ENCODE measurements around the gene GPR183.

GPR183 gene

DNA sequence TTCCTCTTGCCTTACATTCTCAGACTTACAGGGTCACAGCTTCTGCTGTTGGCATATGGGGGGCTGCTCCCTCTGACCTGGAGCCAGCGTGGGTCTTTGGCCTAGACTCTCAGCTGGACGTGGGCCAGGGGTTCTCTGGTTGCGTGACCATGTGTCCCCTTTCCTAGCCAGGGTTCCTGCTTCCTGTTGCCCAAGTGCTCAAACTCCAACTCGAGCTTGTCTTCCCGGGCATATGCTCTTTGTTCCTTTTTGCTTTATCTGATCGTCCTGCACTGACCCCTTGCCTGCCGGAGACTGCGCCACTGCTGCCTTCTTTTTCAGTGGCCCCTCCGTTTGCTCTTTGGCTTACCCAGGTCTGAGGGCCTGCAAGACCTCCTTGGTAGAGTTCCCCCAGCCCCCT, 25.3 kb upstream of the GPR183 start:
- TF ChIP-seq, protein P1, sequence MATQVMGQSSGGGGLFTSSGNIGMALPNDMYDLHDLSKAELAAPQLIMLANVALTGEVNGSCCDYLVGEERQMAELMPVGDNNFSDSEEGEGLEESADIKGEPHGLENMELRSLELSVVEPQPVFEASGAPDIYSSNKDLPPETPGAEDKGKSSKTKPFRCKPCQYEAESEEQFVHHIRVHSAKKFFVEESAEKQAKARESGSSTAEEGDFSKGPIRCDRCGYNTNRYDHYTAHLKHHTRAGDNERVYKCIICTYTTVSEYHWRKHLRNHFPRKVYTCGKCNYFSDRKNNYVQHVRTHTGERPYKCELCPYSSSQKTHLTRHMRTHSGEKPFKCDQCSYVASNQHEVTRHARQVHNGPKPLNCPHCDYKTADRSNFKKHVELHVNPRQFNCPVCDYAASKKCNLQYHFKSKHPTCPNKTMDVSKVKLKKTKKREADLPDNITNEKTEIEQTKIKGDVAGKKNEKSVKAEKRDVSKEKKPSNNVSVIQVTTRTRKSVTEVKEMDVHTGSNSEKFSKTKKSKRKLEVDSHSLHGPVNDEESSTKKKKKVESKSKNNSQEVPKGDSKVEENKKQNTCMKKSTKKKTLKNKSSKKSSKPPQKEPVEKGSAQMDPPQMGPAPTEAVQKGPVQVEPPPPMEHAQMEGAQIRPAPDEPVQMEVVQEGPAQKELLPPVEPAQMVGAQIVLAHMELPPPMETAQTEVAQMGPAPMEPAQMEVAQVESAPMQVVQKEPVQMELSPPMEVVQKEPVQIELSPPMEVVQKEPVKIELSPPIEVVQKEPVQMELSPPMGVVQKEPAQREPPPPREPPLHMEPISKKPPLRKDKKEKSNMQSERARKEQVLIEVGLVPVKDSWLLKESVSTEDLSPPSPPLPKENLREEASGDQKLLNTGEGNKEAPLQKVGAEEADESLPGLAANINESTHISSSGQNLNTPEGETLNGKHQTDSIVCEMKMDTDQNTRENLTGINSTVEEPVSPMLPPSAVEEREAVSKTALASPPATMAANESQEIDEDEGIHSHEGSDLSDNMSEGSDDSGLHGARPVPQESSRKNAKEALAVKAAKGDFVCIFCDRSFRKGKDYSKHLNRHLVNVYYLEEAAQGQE (IDR thresholded peaks at IDR 0.05; ENCODE audit: insufficient read depth in 1 of 2, low read depth in 2 of 2, low read length in 2 of 2): no peak
- TF ChIP-seq POLR2AphosphoS5 (IDR thresholded peaks at IDR 0.05; ENCODE audit: low read depth, low read length) (no peak), SIN3A (IDR thresholded peaks at IDR 0.05; ENCODE audit: borderline replicate concordance, insufficient read depth, low read length) (no peak), TAF1 (IDR thresholded peaks at IDR 0.05; ENCODE audit: borderline replicate concordance, insufficient read depth, low read length) (no peak), FOXP2 (optimal IDR thresholded peaks at IDR 0.05; ENCODE audit: borderline replicate concordance, extremely low read depth, extremely low read length, insufficient read depth) (no peak)

GRCh38 chr13:99331881-99332293, 24.7 kb upstream of the GPR183 start:
- TF ChIP-seq POLR2AphosphoS5 (IDR thresholded peaks at IDR 0.05; ENCODE audit: low read depth, low read length): no peak
- TF ChIP-seq TAF1 (IDR thresholded peaks at IDR 0.05; ENCODE audit: borderline replicate concordance, insufficient read depth, low read length): no peak
- TF ChIP-seq, protein P1 (IDR thresholded peaks at IDR 0.05; ENCODE audit: insufficient read depth in 1 of 2, low read depth in 2 of 2, low read length in 2 of 2): no peak
- TF ChIP-seq SIN3A (IDR thresholded peaks at IDR 0.05; ENCODE audit: borderline replicate concordance, insufficient read depth, low read length): no peak
- no peak for TF ChIP-seq FOXP2 (optimal IDR thresholded peaks at IDR 0.05; ENCODE audit: borderline replicate concordance, extremely low read depth, extremely low read length, insufficient read depth)

DNA sequence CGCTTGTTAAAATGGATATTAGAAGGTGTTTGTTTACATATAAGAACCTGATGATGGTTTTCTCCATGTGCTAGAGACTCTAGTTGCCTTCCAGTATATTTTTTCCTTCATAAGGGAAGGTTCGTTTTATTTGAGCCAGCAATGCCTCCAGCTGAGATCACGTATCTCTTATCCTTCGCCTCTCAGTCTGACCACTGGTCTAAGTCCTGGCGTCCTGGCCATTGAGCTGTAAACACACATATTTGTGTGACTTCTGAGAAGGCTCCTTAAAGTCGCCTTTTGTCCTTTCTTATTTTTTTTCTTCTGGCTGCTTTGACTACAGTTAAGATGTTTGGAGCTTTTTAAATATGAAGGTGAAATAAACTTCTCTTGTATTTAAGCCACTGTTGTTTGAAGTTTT, 23.7 kb upstream of the GPR183 start:
- TF ChIP-seq SIN3A (IDR thresholded peaks at IDR 0.05; ENCODE audit: borderline replicate concordance, insufficient read depth, low read length) (no peak), TAF1 (IDR thresholded peaks at IDR 0.05; ENCODE audit: borderline replicate concordance, insufficient read depth, low read length) (no peak), FOXP2 (optimal IDR thresholded peaks at IDR 0.05; ENCODE audit: borderline replicate concordance, extremely low read depth, extremely low read length, insufficient read depth) (no peak), POLR2AphosphoS5 (IDR thresholded peaks at IDR 0.05; ENCODE audit: low read depth, low read length) (no peak)
- TF ChIP-seq, protein P1 (IDR thresholded peaks at IDR 0.05; ENCODE audit: insufficient read depth in 1 of 2, low read depth in 2 of 2, low read length in 2 of 2): no peak

DNA sequence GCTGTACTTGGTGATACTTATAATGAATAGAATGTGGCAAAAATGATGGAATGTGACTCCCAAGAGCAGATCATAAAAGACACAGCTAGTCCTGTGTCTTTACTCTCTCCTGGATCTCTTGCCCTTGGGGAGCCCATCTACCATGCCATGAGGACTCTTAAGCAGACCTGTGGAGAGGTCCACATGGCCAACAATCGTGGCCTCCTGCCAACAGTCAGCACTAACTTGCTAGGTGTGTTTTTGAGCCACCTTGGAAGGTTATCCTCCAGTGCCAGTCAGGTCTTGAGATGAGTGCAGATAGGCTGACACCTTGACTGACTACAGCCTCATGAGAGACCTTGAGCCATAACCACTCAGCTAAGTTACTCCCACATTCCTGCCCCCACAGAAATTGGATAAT, 22.3 kb upstream of the GPR183 start:
- TF ChIP-seq TAF1 (IDR thresholded peaks at IDR 0.05; ENCODE audit: borderline replicate concordance, insufficient read depth, low read length) (no peak), FOXP2 (optimal IDR thresholded peaks at IDR 0.05; ENCODE audit: borderline replicate concordance, extremely low read depth, extremely low read length, insufficient read depth) (no peak), SIN3A (IDR thresholded peaks at IDR 0.05; ENCODE audit: borderline replicate concordance, insufficient read depth, low read length) (no peak), POLR2AphosphoS5 (IDR thresholded peaks at IDR 0.05; ENCODE audit: low read depth, low read length) (no peak)
- TF ChIP-seq, protein P1 (IDR thresholded peaks at IDR 0.05; ENCODE audit: insufficient read depth in 1 of 2, low read depth in 2 of 2, low read length in 2 of 2): no peak

- no peak for TF ChIP-seq SIN3A (IDR thresholded peaks at IDR 0.05; ENCODE audit: borderline replicate concordance, insufficient read depth, low read length)
- TF ChIP-seq, protein P1 (IDR thresholded peaks at IDR 0.05; ENCODE audit: insufficient read depth in 1 of 2, low read depth in 2 of 2, low read length in 2 of 2): no peak
- no peak for TF ChIP-seq FOXP2 (optimal IDR thresholded peaks at IDR 0.05; ENCODE audit: borderline replicate concordance, extremely low read depth, extremely low read length, insufficient read depth)
- no peak for TF ChIP-seq TAF1 (IDR thresholded peaks at IDR 0.05; ENCODE audit: borderline replicate concordance, insufficient read depth, low read length)
- no peak for TF ChIP-seq POLR2AphosphoS5 (IDR thresholded peaks at IDR 0.05; ENCODE audit: low read depth, low read length)
These were observed 20.6 kb upstream of the GPR183 start for GRCh38 chr13:99327761-99328160.

Data from PFSK-1 (cell line).